ENCODE measurements around the gene SLC26A5.

Gene SLC26A5

GRCh38 chr7:103388469-103389140, 57.4 kb downstream of the SLC26A5 start:
- Mint-ChIP-seq H3K36me3 (no peaks in the 10 kb centered on the region), H3K4me1 (ENCODE audit: low read depth) (no peaks in the 10 kb centered on the region), H3K27ac (no peak overlapping the region), H3K9me3 (ENCODE audit: low read depth) (no peaks in the 10 kb centered on the region), H3K4me3 (no peak overlapping the region), H3K27me3 (peaks cover 5% of the 10 kb centered on the region)

GRCh38 chr7:103387242-103387641, 58.8 kb downstream of the SLC26A5 start:
- Mint-ChIP-seq H3K27me3 (peaks cover 5% of the 10 kb centered on the region), H3K9me3 (ENCODE audit: low read depth) (no peaks in the 10 kb centered on the region), H3K27ac (no peak overlapping the region), H3K4me3 (no peak overlapping the region), H3K4me1 (ENCODE audit: low read depth) (no peaks in the 10 kb centered on the region), H3K36me3 (no peaks in the 10 kb centered on the region)

- Mint-ChIP-seq H3K36me3 (no peaks in the 10 kb centered on the region), H3K9me3 (ENCODE audit: low read depth) (no peaks in the 10 kb centered on the region), H3K4me3 (no peak overlapping the region), H3K4me1 (ENCODE audit: low read depth) (no peaks in the 10 kb centered on the region), H3K27ac (no peak overlapping the region), H3K27me3 (peaks cover 2% of the 10 kb centered on the region)
Observed at GRCh38 chr7:103382032-103382402, 64.0 kb downstream of the SLC26A5 start.

- Mint-ChIP-seq H3K27me3 (peaks cover 2% of the 10 kb centered on the region), H3K36me3 (no peaks in the 10 kb centered on the region), H3K4me3 (no peak overlapping the region)
Observed at GRCh38 chr7:103381280-103382031, 64.6 kb downstream of the SLC26A5 start.

GRCh38 chr7:103380395-103381191, 65.4 kb downstream of the SLC26A5 start:
- peaks cover 2% of the 10 kb centered on the region for H3K27me3 Mint-ChIP-seq
- H3K4me3 Mint-ChIP-seq: no peak overlapping the region
- no peaks in the 10 kb centered on the region for H3K36me3 Mint-ChIP-seq
- H3K27ac Mint-ChIP-seq: no peak overlapping the region
- H3K9me3 Mint-ChIP-seq (ENCODE audit: low read depth): no peaks in the 10 kb centered on the region
- no peaks in the 10 kb centered on the region for H3K4me1 Mint-ChIP-seq (ENCODE audit: low read depth)

More at GRCh38 chr7:103381280-103382031, 64.6 kb downstream of the SLC26A5 start:
- H3K9me3 Mint-ChIP-seq (ENCODE audit: low read depth): no peaks in the 10 kb centered on the region
- no peaks in the 10 kb centered on the region for H3K4me1 Mint-ChIP-seq (ENCODE audit: low read depth)
- no peak overlapping the region for H3K27ac Mint-ChIP-seq

- Mint-ChIP-seq H3K9me3 (ENCODE audit: low read depth) (no peaks in the 10 kb centered on the region), H3K27me3 (peaks cover 2% of the 10 kb centered on the region), H3K4me3 (no peak overlapping the region), H3K36me3 (no peaks in the 10 kb centered on the region), H3K4me1 (ENCODE audit: low read depth) (no peaks in the 10 kb centered on the region), H3K27ac (no peak overlapping the region)
Observed at GRCh38 chr7:103379270-103379975, 66.6 kb downstream of the SLC26A5 start.

GRCh38 chr7:103373866-103374643, 72.0 kb downstream of the SLC26A5 start:
- H3K4me3 Mint-ChIP-seq: no peak overlapping the region
- peaks cover 2% of the 10 kb centered on the region for H3K27me3 Mint-ChIP-seq
- no peaks in the 10 kb centered on the region for H3K36me3 Mint-ChIP-seq
- H3K27ac Mint-ChIP-seq: no peak overlapping the region
- no peaks in the 10 kb centered on the region for H3K9me3 Mint-ChIP-seq (ENCODE audit: low read depth)
- peaks cover 5% of the 10 kb centered on the region for H3K4me1 Mint-ChIP-seq (ENCODE audit: low read depth)

- Mint-ChIP-seq H3K4me3 (no peak overlapping the region), H3K36me3 (no peaks in the 10 kb centered on the region), H3K27me3 (no peaks in the 10 kb centered on the region), H3K4me1 (ENCODE audit: low read depth) (peaks cover 5% of the 10 kb centered on the region), H3K9me3 (ENCODE audit: low read depth) (no peaks in the 10 kb centered on the region), H3K27ac (no peak overlapping the region)
Observed at GRCh38 chr7:103369432-103369831, 76.6 kb downstream of the SLC26A5 start.

- Mint-ChIP-seq H3K27me3 (no peaks in the 10 kb centered on the region), H3K27ac (peak overlapping the region; percentile 80), H3K4me1 (ENCODE audit: low read depth) (peaks cover 64% of the 10 kb centered on the region), H3K4me3 (peak overlapping the region; percentile 94), H3K36me3 (peaks cover 6% of the 10 kb centered on the region), H3K9me3 (ENCODE audit: low read depth) (no peaks in the 10 kb centered on the region)
Observed at GRCh38 chr7:103349805-103350204, 96.2 kb downstream of the SLC26A5 start.

GRCh38 chr7:103348959-103349358, 97.0 kb downstream of the SLC26A5 start:
- peaks cover 6% of the 10 kb centered on the region for H3K36me3 Mint-ChIP-seq
- peak overlapping the region; percentile 97 for H3K27ac Mint-ChIP-seq
- no peaks in the 10 kb centered on the region for H3K9me3 Mint-ChIP-seq (ENCODE audit: low read depth)
- peak overlapping the region; percentile 94 for H3K4me3 Mint-ChIP-seq
- no peaks in the 10 kb centered on the region for H3K27me3 Mint-ChIP-seq
- peaks cover 66% of the 10 kb centered on the region for H3K4me1 Mint-ChIP-seq (ENCODE audit: low read depth)

GRCh38 chr7:103348452-103348851, 97.6 kb downstream of the SLC26A5 start:
- peak overlapping the region; percentile 94 for H3K4me3 Mint-ChIP-seq
- peaks cover 6% of the 10 kb centered on the region for H3K36me3 Mint-ChIP-seq
- peaks cover 69% of the 10 kb centered on the region for H3K4me1 Mint-ChIP-seq (ENCODE audit: low read depth)
- no peaks in the 10 kb centered on the region for H3K9me3 Mint-ChIP-seq (ENCODE audit: low read depth)
- H3K27me3 Mint-ChIP-seq: no peaks in the 10 kb centered on the region
- peak overlapping the region; percentile 97 for H3K27ac Mint-ChIP-seq

GRCh38 chr7:103347507-103348267, 98.3 kb downstream of the SLC26A5 start, which contains the start of gene PSMC2:
PSMC2 (plus strand) TSS chr7:103347643; CDS start chr7:103347712, 69 bp downstream.
- H3K4me1 Mint-ChIP-seq (ENCODE audit: low read depth): peaks cover 66% of the 10 kb centered on the region

GRCh38 chr7:103346396-103346795, 99.6 kb downstream of the SLC26A5 start:
- Mint-ChIP-seq H3K27me3 (no peaks in the 10 kb centered on the region), H3K27ac (peak overlapping the region; percentile 61), H3K36me3 (peaks cover 9% of the 10 kb centered on the region), H3K4me1 (ENCODE audit: low read depth) (peaks cover 63% of the 10 kb centered on the region), H3K4me3 (peak overlapping the region; percentile 94), H3K9me3 (ENCODE audit: low read depth) (no peaks in the 10 kb centered on the region)

More at GRCh38 chr7:103347507-103348267, 98.3 kb downstream of the SLC26A5 start, which contains the start of gene PSMC2:
- no peaks in the 10 kb centered on the region for H3K27me3 Mint-ChIP-seq
- H3K36me3 Mint-ChIP-seq: peaks cover 6% of the 10 kb centered on the region
- H3K4me3 Mint-ChIP-seq: peak within 1 kb of the TSS; percentile 94
- H3K9me3 Mint-ChIP-seq (ENCODE audit: low read depth): no peaks in the 10 kb centered on the region
- peak within 1 kb of the TSS; percentile 97 for H3K27ac Mint-ChIP-seq
